GM23338 (cell line): ENCODE results near the gene MYH13. TPM values are rescaled to one million over a fixed set of nuclear protein-coding genes. Genes with fewer than 3 reads are reported as not detected.
A peak's percentile ranks its signal among the peaks of the same experiment; 100 is the strongest.

Source experiments
- ATAC-seq: fragments of 200-7000 bp; cut with Tn5 transposase; 3 replicates; pipeline ENCODE4 v1.9.1; 2020
- DNase-seq: peaks from one replicate; pipeline ENCODE4 v3.0.0-alpha.2; 2015; ENCODE audit warnings: low spot score
- H2AFZ ChIP-seq: fragments of 200-600 bp; sonication (generic); 2 replicates; pipeline ENCODE4 v1.8.0; 2016; ENCODE audit warnings: antibody characterized with exemption, mild to moderate bottlenecking, moderate library complexity
- H3F3A ChIP-seq: fragments of 200-600 bp; sonication (generic); replicated peaks from 2 replicates; pipeline ENCODE4 v1.8.0; 2017; ENCODE audit warnings: antibody characterized with exemption, mixed run types, low read depth
- H3K27ac ChIP-seq: fragments of 200-600 bp; sonication (generic); 2 replicates; pipeline ENCODE4 v1.6.1; 2016; ENCODE audit warnings: low read depth
- H3K27me3 ChIP-seq: fragments of 200-600 bp; sonication (generic); 2 replicates; pipeline ENCODE4 v1.8.0; 2016; ENCODE audit warnings: mild to moderate bottlenecking, mixed run types, moderate library complexity; ENCODE audit not compliant: insufficient read depth
- H3K36me3 ChIP-seq: fragments of 200-600 bp; sonication (generic); 2 replicates; pipeline ENCODE4 v1.8.0; 2016; ENCODE audit warnings: mild to moderate bottlenecking; ENCODE audit not compliant: insufficient read depth
- H3K4me1 ChIP-seq: fragments of 200-600 bp; sonication (generic); 2 replicates; pipeline ENCODE4 v1.8.0; 2016; ENCODE audit warnings: mild to moderate bottlenecking, moderate library complexity; ENCODE audit not compliant: insufficient read depth
- H3K4me2 ChIP-seq: fragments of 200-600 bp; sonication (generic); 2 replicates; pipeline ENCODE4 v1.7.1; 2017; ENCODE audit warnings: mixed run types
- H3K4me3 ChIP-seq: fragments of 200-600 bp; sonication (generic); 2 replicates; pipeline ENCODE4 v1.6.1; 2016; ENCODE audit warnings: mixed run types
- H3K79me2 ChIP-seq: fragments of 200-600 bp; sonication (generic); replicated peaks from 2 replicates; pipeline ENCODE4 v1.8.0; 2017; ENCODE audit warnings: mild to moderate bottlenecking; ENCODE audit not compliant: insufficient read depth
- H3K9me2 ChIP-seq: fragments of 200-600 bp; sonication (generic); 2 replicates; pipeline ENCODE4 v1.8.0; 2017; ENCODE audit not compliant: insufficient read depth
- H4K20me1 ChIP-seq: fragments of 200-600 bp; sonication (generic); replicated peaks from 2 replicates; pipeline ENCODE4 v1.8.0; 2017; ENCODE audit warnings: mild to moderate bottlenecking; ENCODE audit not compliant: insufficient read depth
- H3K27ac Mint-ChIP-seq: 2 replicates; pipeline ENCODE4 v1.8.0; 2020; ENCODE audit warnings: inconsistent platforms, mild to moderate bottlenecking, moderate library complexity, mixed read lengths
- H3K27me3 Mint-ChIP-seq: 3 replicates; pipeline ENCODE4 v1.8.0; 2022; ENCODE audit warnings: low read depth, mild to moderate bottlenecking, moderate library complexity, mixed read lengths, inconsistent platforms; ENCODE audit not compliant: insufficient read depth, poor library complexity
- H3K36me3 Mint-ChIP-seq: 3 replicates; pipeline ENCODE4 v1.8.0; 2021; ENCODE audit warnings: low read depth, mild to moderate bottlenecking, inconsistent platforms, moderate library complexity, mixed read lengths
- H3K4me1 Mint-ChIP-seq: 3 replicates; pipeline ENCODE4 v1.8.0; 2020; ENCODE audit warnings: mild to moderate bottlenecking, inconsistent platforms, mixed read lengths
- H3K4me3 Mint-ChIP-seq: 3 replicates; pipeline ENCODE4 v1.8.0; 2021; ENCODE audit warnings: moderate library complexity, mild to moderate bottlenecking, inconsistent platforms, mixed read lengths
- H3K9me3 Mint-ChIP-seq: 3 replicates; pipeline ENCODE4 v1.8.0; 2020; ENCODE audit warnings: moderate library complexity, mild to moderate bottlenecking, inconsistent platforms, mixed read lengths
- ETS1 ChIP-seq: IDR thresholded peaks from 2 replicates; pipeline ENCODE4 v1.6.1; 2016; ENCODE audit warnings: antibody characterized with exemption
- EZH2phosphoT487 ChIP-seq: fragments of 200-600 bp; sonication (generic); IDR thresholded peaks from one replicate; pipeline ENCODE4 v1.8.1; 2018; ENCODE audit warnings: antibody characterized with exemption; ENCODE audit not compliant: unreplicated experiment
- JUNB ChIP-seq: IDR thresholded peaks from one replicate; pipeline ENCODE4 v1.6.1; 2016; ENCODE audit warnings: antibody characterized with exemption; ENCODE audit not compliant: unreplicated experiment
- NANOG ChIP-seq: IDR thresholded peaks from 2 replicates; pipeline ENCODE4 v1.6.1; 2016; ENCODE audit warnings: antibody characterized with exemption, borderline replicate concordance
- POLR2AphosphoS5 ChIP-seq: IDR thresholded peaks from 2 replicates; pipeline ENCODE4 v1.6.1; 2016; ENCODE audit warnings: antibody characterized with exemption, low read depth
- ZNF114 ChIP-seq: fragments of 250-450 bp; sonication (Bioruptor Pico); IDR thresholded peaks from 2 replicates; pipeline ENCODE4 v1.5.0; 2020; ENCODE audit warnings: mild to moderate bottlenecking, moderate library complexity
- ZNF331 ChIP-seq: fragments of 250-450 bp; sonication (Bioruptor Pico); IDR thresholded peaks from 2 replicates; pipeline ENCODE4 v1.5.0; 2020; ENCODE audit warnings: low read depth, mild to moderate bottlenecking, moderate library complexity
- polyA plus RNA-seq: library from polyadenylated mRNA; unstranded; fragments of >200 nt; fragmentation: Nextera tagmentation; extraction: Ambion mirVana; gene quantifications from 2 replicates; pipeline ENCODE4 v1.2.1, GENCODE V29; 2016
- total RNA-seq: library from RNA; depleted of rRNA; stranded (reverse); fragments of >200 nt; shearing (Covaris generic); gene quantifications from 2 replicates; pipeline ENCODE4 v1.2.3, GENCODE V29; 2014
- TF ChIP-seq, protein P1 (sequence below), 2 experiments: fragments of 200-600 bp in 1 of 2; sonication (generic) in 1 of 2; conservative IDR thresholded peaks; 2 replicates each; pipeline versions ENCODE4 v1.5.1 to v1.6.1; 2016 to 2017; ENCODE audit warnings: antibody characterized with exemption in 2 of 2, low read depth in 2 of 2, mild to moderate bottlenecking in 2 of 2, moderate library complexity in 1 of 2

MYH13 gene
- total and polyA plus RNA-seq, 2 experiments from 2014 or later: not detected

- no peak overlapping the region for H3K4me3 ChIP-seq
- no peak overlapping the region for H3K4me2 ChIP-seq
- H3K79me2 ChIP-seq: no peaks in the 10 kb centered on the region
- Mint-ChIP-seq H3K4me1 (peaks cover 9% of the 10 kb centered on the region; the same call in 2 of the 3 replicates), H3K27ac (no peak overlapping the region), H3K27me3 (peaks cover 3% of the 10 kb centered on the region), H3K9me3 (no peaks in the 10 kb centered on the region), H3K36me3 (no peaks in the 10 kb centered on the region; the same call in 1 of the 3 replicates), H3K4me3 (no peak overlapping the region)
- ATAC-seq (no peak; the same call in 2 of the 3 replicates), DNase-seq (peak; percentile 27)
- no peaks in the 10 kb centered on the region for H3K36me3 ChIP-seq
- no peak for TF ChIP-seq ZNF331 (CRISPR knock-in tag)
- no peak for TF ChIP-seq ETS1
- no peaks in the 10 kb centered on the region for H3K4me1 ChIP-seq
- H3K27me3 ChIP-seq: no peaks in the 10 kb centered on the region
- no peaks in the 10 kb centered on the region for H4K20me1 ChIP-seq
- 0 out of 2 replicates have a peak, but pooled peaks cover 2% of the 10 kb centered on the region for H3F3A ChIP-seq
- H3K9me2 ChIP-seq: no peaks in the 10 kb centered on the region
- H3K27ac ChIP-seq: no peak overlapping the region
- no peak overlapping the region for H2AFZ ChIP-seq
Measured at GRCh38 chr17:10318535-10318934, 54.3 kb downstream of the MYH13 start.

DNA sequence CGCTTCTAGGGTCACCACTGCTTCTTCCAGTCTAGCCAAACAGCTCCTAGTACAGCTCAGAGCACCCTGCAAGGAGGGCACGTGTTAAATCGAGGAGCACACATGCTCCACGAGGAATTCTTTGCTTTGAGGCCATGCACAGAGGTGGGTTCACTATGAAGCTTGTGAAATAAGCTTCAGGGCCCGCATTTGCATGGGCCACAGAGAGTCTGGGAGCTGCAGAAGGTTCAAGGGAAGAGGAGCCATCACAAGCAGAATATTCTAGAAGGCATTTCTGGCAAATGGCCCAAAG, 55.3 kb downstream of the MYH13 start:
- Histone ChIP-seq H3K4me2 (no peak overlapping the region), H4K20me1 (no peaks in the 10 kb centered on the region), H3K4me3 (no peak overlapping the region), H3K36me3 (no peaks in the 10 kb centered on the region), H2AFZ (peak overlapping the region; percentile 94), H3K4me1 (no peaks in the 10 kb centered on the region), H3K27me3 (no peaks in the 10 kb centered on the region), H3K27ac (no peak overlapping the region), H3K79me2 (no peaks in the 10 kb centered on the region), H3K9me2 (no peaks in the 10 kb centered on the region), H3F3A (0 out of 2 replicates have a peak, but pooled peaks cover 2% of the 10 kb centered on the region)
- TF ChIP-seq JUNB (no peak), NANOG (no peak), ZNF114 (CRISPR knock-in tag) (no peak)
- TF ChIP-seq, protein P1, sequence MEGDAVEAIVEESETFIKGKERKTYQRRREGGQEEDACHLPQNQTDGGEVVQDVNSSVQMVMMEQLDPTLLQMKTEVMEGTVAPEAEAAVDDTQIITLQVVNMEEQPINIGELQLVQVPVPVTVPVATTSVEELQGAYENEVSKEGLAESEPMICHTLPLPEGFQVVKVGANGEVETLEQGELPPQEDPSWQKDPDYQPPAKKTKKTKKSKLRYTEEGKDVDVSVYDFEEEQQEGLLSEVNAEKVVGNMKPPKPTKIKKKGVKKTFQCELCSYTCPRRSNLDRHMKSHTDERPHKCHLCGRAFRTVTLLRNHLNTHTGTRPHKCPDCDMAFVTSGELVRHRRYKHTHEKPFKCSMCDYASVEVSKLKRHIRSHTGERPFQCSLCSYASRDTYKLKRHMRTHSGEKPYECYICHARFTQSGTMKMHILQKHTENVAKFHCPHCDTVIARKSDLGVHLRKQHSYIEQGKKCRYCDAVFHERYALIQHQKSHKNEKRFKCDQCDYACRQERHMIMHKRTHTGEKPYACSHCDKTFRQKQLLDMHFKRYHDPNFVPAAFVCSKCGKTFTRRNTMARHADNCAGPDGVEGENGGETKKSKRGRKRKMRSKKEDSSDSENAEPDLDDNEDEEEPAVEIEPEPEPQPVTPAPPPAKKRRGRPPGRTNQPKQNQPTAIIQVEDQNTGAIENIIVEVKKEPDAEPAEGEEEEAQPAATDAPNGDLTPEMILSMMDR (conservative IDR thresholded peaks at IDR 0.05; ENCODE audit: low read depth in 2 of 2): no peak; a peak in 1 of 4 replicates
- peaks cover 2% of the 10 kb centered on the region for H3K27me3 Mint-ChIP-seq
- no peak overlapping the region for H3K27ac Mint-ChIP-seq
- H3K4me3 Mint-ChIP-seq: no peak overlapping the region
- peaks cover 9% of the 10 kb centered on the region; the same call in 2 of the 3 replicates for H3K4me1 Mint-ChIP-seq
- H3K9me3 Mint-ChIP-seq: no peaks in the 10 kb centered on the region
- H3K36me3 Mint-ChIP-seq: no peaks in the 10 kb centered on the region; the same call in 1 of the 3 replicates
- ATAC-seq (no peak), DNase-seq (no peak)

DNA sequence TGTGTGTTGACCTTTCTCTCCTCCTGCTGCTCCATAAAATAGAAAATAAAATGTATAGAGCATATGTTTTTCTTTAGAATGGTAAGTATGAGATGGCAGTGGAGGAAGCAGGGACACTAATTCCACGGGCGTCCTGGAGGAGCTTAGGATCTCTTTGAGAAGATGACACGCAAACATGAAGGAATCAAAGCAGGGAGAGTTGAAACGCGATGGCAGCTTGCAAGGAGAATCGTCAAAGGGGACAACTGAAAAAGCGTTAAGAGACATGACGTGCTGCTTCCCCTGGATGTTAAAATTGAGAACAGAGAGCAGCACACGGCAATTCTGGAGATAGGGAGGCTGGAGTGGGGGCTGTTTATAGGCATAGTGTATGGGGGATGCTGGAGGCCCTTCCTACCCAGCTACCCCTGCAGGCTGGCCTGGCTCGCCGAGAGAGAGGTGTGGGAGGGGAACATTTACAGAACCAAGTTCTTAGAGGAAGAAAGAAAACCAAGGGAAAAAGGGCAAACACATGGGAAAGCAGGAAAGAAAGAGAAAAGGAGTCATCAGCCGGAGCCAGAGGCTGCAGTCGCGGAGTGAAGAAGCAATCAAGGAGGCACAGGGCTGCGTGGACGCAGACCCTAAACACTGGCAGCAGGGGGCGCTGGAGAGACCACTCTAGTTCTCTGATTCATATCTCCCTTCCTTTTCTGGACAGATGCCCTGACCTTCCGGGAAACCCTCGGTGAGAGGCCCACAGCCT, 55.8 kb downstream of the MYH13 start:
- H3K36me3 ChIP-seq: no peaks in the 10 kb centered on the region
- peaks cover 2% of the 10 kb centered on the region for H3K27me3 Mint-ChIP-seq
- no peaks in the 10 kb centered on the region for H3K79me2 ChIP-seq
- DNase-seq (peak; percentile 80), ATAC-seq (peak; percentile 89)
- H3K9me2 ChIP-seq: no peaks in the 10 kb centered on the region
- H4K20me1 ChIP-seq: no peaks in the 10 kb centered on the region
- peak overlapping the region; percentile 94 for H2AFZ ChIP-seq
- H3K4me3 ChIP-seq: no peak overlapping the region
- 0 out of 2 replicates have a peak, but pooled peaks cover 2% of the 10 kb centered on the region for H3F3A ChIP-seq
- no peaks in the 10 kb centered on the region; the same call in 2 of the 3 replicates for H3K9me3 Mint-ChIP-seq
- no peaks in the 10 kb centered on the region for H3K27me3 ChIP-seq
- TF ChIP-seq POLR2AphosphoS5 (no peak), EZH2phosphoT487 (no peak), NANOG (no peak)
- TF ChIP-seq, protein P1 (conservative IDR thresholded peaks at IDR 0.05; ENCODE audit: low read depth in 2 of 2): peak; percentile 70 to 73
- H3K4me1 ChIP-seq: no peaks in the 10 kb centered on the region
- H3K4me1 Mint-ChIP-seq: peaks cover 9% of the 10 kb centered on the region; the same call in 2 of the 3 replicates
- no peak overlapping the region for H3K4me3 Mint-ChIP-seq
- no peak overlapping the region for H3K27ac ChIP-seq
- H3K4me2 ChIP-seq: no peak overlapping the region
- H3K27ac Mint-ChIP-seq: no peak overlapping the region
- H3K36me3 Mint-ChIP-seq: no peaks in the 10 kb centered on the region; the same call in 1 of the 3 replicates
